PC-3 (cell line): ENCODE data around the gene DLGAP1.

Source experiments
- EZH2 ChIP-seq: fragments of 300-600 bp; sonication (generic); IDR thresholded peaks from one replicate; pipeline ENCODE4 v1.6.1; 2017; ENCODE audit warnings: antibody characterized with exemption, mild to moderate bottlenecking, low read length; ENCODE audit not compliant: unreplicated experiment
- EZH2phosphoT487 ChIP-seq: fragments of 300-600 bp; sonication (generic); IDR thresholded peaks from 2 replicates; pipeline ENCODE4 v1.6.1; 2018; ENCODE audit warnings: mild to moderate bottlenecking, antibody characterized with exemption, low read length, borderline replicate concordance
- TF ChIP-seq, protein P1 (sequence below): fragments of 300-600 bp; sonication (generic); conservative IDR thresholded peaks from 2 replicates; pipeline ENCODE4 v1.5.1; 2017; ENCODE audit warnings: antibody characterized with exemption, low read depth, mild to moderate bottlenecking, low read length

DNA sequence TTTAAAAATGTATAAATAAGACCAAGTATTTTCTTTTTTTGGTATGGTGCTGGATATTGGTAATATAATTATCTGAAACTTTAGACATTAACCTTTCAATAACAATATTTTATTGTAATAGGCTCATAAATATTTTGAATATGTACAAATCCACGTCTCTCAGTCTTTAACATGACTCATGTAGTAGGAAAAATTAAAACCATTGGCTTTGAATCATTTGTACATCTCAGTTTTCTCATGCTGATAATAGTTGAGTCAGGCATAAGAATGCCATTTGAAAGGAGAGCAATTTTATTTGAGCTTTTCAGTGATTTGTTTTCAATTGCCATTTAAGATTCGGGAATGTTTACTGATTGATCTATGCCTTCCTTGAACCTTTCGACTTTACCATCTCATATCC lies 640.3 kb downstream of the DLGAP1 start:
- TF ChIP-seq, protein P1, sequence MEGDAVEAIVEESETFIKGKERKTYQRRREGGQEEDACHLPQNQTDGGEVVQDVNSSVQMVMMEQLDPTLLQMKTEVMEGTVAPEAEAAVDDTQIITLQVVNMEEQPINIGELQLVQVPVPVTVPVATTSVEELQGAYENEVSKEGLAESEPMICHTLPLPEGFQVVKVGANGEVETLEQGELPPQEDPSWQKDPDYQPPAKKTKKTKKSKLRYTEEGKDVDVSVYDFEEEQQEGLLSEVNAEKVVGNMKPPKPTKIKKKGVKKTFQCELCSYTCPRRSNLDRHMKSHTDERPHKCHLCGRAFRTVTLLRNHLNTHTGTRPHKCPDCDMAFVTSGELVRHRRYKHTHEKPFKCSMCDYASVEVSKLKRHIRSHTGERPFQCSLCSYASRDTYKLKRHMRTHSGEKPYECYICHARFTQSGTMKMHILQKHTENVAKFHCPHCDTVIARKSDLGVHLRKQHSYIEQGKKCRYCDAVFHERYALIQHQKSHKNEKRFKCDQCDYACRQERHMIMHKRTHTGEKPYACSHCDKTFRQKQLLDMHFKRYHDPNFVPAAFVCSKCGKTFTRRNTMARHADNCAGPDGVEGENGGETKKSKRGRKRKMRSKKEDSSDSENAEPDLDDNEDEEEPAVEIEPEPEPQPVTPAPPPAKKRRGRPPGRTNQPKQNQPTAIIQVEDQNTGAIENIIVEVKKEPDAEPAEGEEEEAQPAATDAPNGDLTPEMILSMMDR, result no peak
- TF ChIP-seq EZH2 (no peak), EZH2phosphoT487 (no peak)
